ENCODE measurements around the gene PSMC5.

PSMC5 gene

GRCh38 chr17:63847525-63848249 lies 20.5 kb downstream of the PSMC5 start:
- Histone ChIP-seq H3K4me3 (ENCODE audit: low read depth, low read length) (no peak overlapping the region), H3K36me3 (replicated peaks) (no peaks in the 10 kb centered on the region), H3K27me3 (replicated peaks) (no peaks in the 10 kb centered on the region), H3K27ac (no peak overlapping the region)
- in situ Hi-C loops (cut with HindIII; ENCODE audit: low pct_ligation_motif_present, low sequenced_read_pairs): no loop called here
- no peak for DNase-seq
- TF ChIP-seq CTCF (IDR thresholded peaks at IDR 0.05; ENCODE audit: low read depth, low read length, missing control alignments): no peak

GRCh38 chr17:63848834-63849689 lies 21.8 kb downstream of the PSMC5 start:
- peak; percentile 86 for DNase-seq
- in situ Hi-C loops (cut with HindIII; ENCODE audit: low pct_ligation_motif_present, low sequenced_read_pairs): no loop called here
- H3K27me3 ChIP-seq (replicated peaks): no peaks in the 10 kb centered on the region
- H3K4me3 ChIP-seq (ENCODE audit: low read depth, low read length): peak overlapping the region; percentile 41
- TF ChIP-seq CTCF (IDR thresholded peaks at IDR 0.05; ENCODE audit: low read depth, low read length, missing control alignments): peak; percentile 71
- peak overlapping the region; percentile 70 for H3K27ac ChIP-seq
- H3K36me3 ChIP-seq (replicated peaks): no peaks in the 10 kb centered on the region

GRCh38 chr17:63850401-63850800 lies 23.2 kb downstream of the PSMC5 start:
- in situ Hi-C loops (cut with HindIII; ENCODE audit: low pct_ligation_motif_present, low sequenced_read_pairs): no loop called here
- no peak for TF ChIP-seq CTCF (IDR thresholded peaks at IDR 0.05; ENCODE audit: low read depth, low read length, missing control alignments)
- no peak overlapping the region for H3K27ac ChIP-seq

GRCh38 chr17:63853260-63853659 lies 26.0 kb downstream of the PSMC5 start:
- H3K4me3 ChIP-seq (ENCODE audit: low read depth, low read length): no peak overlapping the region
- H3K27ac ChIP-seq: no peak overlapping the region
- in situ Hi-C loops (cut with HindIII; ENCODE audit: low pct_ligation_motif_present, low sequenced_read_pairs): no loop called here
- H3K27me3 ChIP-seq (replicated peaks): no peaks in the 10 kb centered on the region
- no peaks in the 10 kb centered on the region for H3K36me3 ChIP-seq (replicated peaks)
- DNase-seq: no peak
- TF ChIP-seq CTCF (IDR thresholded peaks at IDR 0.05; ENCODE audit: low read depth, low read length, missing control alignments): no peak

More at GRCh38 chr17:63850401-63850800, 23.2 kb downstream of the PSMC5 start:
- H3K4me3 ChIP-seq (ENCODE audit: low read depth, low read length): no peak overlapping the region
- no peaks in the 10 kb centered on the region for H3K27me3 ChIP-seq (replicated peaks)
- DNase-seq: no peak
- H3K36me3 ChIP-seq (replicated peaks): no peaks in the 10 kb centered on the region

- in situ Hi-C loops (cut with HindIII; ENCODE audit: low pct_ligation_motif_present, low sequenced_read_pairs): no loop called here
- H3K4me3 ChIP-seq (ENCODE audit: low read depth, low read length): no peak overlapping the region
- no peaks in the 10 kb centered on the region for H3K27me3 ChIP-seq (replicated peaks)
- no peak overlapping the region for H3K27ac ChIP-seq
- no peak for DNase-seq
- H3K36me3 ChIP-seq (replicated peaks): no peaks in the 10 kb centered on the region
- no peak for TF ChIP-seq CTCF (IDR thresholded peaks at IDR 0.05; ENCODE audit: low read depth, low read length, missing control alignments)
Observed at GRCh38 chr17:63854709-63855108, 27.5 kb downstream of the PSMC5 start.
